Stimulated activated CD8-positive, alpha-beta memory T cell treated with anti-CD3 and anti-CD28 coated beads, Interleukin-2, amount 100 ng/mL, for 1 hour (primary cell): ENCODE measurements around the gene CATSPER3.
"Not testable (repeated sequence)": the region's sequence is repeated elsewhere in the genome, so short reads cannot be mapped to it uniquely, and the experiment has no call there.

ENCODE experiments used
- DNase-seq, 2 donors: peaks; one replicate each; pipeline ENCODE4 v3.0.0-alpha.2; 2020; ENCODE audit warnings: low read depth in 2 of 2

The CATSPER3 gene

GRCh38 chr5:134975078-134975715 is 7.5 kb downstream of the CATSPER3 start:
- no peak for DNase-seq

GRCh38 chr5:134975843-134976242 is 8.1 kb downstream of the CATSPER3 start:
- DNase-seq, result no peak

DNA sequence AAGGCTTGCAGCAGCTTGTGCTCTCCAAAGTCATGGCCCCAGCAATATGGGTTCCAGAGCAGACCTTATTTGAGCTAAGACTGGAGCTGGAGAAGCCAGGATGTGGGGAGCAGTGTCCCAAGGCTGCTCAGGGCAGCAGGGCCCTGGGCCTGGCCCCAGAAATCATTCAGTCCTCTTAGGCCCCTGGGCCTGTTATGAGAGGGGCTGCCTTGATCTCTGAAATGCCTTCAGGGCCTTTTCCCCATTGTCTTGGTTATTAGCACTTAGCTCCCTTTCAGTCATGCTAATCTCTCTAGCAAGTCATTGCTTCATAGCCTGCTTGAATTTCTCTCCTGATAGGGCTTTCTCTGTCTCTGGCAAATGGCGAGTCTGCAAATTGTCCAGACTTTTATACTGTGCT is 9.1 kb downstream of the CATSPER3 start:
- no peak for DNase-seq

GRCh38 chr5:134979416-134979815 is 11.7 kb downstream of the CATSPER3 start:
- DNase-seq, result no peak

DNA sequence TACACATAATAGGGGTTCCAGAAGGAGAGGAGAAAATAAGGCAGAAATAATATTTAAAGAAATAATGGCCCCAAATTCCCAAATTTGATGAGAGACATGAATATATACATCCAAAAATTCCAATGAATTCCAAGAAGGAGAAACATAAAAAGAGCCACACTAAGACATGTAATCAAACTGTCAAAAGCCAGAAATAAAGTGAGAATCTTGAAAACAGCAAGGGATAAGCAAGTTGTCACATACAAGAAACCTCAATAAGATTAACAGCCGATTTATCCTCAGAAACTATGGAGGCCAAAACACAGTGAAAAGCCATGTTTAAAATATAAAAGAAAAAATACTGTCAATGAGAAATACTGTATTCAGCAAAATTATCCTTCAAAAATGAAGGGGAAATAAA is 14.5 kb downstream of the CATSPER3 start:
- DNase-seq, result no peak

DNA sequence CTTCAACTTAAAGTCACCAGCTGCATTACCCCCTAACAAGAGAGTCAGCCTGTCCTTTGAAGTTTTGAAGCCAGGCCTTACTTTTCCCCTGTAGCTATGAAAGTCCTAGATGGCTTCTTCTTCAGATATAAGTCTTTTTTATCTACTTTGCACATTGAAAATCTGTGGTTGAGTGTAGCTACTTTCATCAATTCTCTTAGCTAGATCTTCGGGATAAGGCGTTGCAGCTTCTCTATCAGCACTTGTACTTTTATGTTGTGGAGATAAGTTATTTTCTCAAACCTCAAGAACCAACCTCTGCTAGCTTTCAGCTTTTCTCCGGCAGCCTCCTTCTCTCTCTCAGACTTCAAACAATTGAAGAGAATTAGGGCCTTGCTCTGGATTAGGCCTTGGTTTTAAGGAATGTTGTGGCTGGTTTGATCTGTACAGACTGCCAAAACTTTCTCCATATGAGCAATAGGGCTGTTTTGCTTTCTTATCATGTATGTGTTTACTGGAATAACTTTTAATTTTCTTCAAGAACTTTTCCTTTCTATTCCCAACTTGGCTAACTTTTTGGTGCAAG is 21.6 kb downstream of the CATSPER3 start:
- DNase-seq, result no peak

GRCh38 chr5:134990183-134990582 is 22.5 kb downstream of the CATSPER3 start:
- DNase-seq, result not testable (repeated sequence)

- no peak for DNase-seq
Observed at GRCh38 chr5:134992148-134992547, 24.4 kb downstream of the CATSPER3 start.

DNA sequence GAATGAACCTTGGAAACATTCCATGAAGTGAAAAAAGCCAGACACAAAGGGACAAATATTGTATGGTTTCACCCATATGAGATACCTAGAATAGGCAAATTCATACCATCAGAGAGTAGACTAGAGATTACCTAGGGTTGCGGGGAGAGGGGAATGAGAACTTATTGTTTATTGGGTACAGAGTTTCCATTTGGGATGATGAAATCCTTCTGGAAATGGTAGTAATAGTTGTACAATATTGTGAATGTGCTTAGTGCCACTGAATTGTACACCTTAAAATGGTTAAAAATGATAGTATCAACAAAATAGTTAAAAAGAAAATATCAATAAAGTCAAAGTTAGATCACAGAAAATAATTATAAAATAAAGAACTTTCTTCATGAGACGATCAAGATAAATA is 25.5 kb downstream of the CATSPER3 start:
- no peak for DNase-seq

DNA sequence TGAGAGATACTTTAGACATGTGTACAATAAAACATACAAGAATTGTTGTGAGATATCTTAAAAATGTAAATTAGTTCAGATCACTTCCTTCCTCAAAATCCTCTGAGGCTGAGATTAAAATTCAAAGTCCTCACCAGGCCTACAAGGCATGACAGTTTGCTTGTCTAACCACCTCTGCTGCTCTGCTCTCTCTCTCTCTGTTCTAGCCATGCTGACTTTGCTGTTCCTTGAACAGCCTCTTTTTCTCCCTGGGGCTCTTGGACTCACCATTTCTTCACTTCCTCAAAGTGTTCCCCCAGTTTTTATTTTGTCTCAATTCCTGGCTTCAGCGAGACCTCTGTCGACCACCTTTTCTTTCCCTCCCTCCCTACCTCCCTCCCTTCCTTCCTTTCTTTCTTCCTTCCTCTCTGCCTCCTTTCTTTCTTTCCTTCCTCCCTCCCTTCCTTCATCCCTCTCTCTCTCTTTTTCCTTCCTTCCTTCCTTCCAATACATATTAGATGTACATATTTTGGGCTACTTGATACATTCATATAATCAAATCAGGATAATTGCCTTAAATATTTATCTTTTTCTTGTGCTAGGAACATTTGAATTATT is 27.0 kb downstream of the CATSPER3 start:
- DNase-seq, result no peak

DNA sequence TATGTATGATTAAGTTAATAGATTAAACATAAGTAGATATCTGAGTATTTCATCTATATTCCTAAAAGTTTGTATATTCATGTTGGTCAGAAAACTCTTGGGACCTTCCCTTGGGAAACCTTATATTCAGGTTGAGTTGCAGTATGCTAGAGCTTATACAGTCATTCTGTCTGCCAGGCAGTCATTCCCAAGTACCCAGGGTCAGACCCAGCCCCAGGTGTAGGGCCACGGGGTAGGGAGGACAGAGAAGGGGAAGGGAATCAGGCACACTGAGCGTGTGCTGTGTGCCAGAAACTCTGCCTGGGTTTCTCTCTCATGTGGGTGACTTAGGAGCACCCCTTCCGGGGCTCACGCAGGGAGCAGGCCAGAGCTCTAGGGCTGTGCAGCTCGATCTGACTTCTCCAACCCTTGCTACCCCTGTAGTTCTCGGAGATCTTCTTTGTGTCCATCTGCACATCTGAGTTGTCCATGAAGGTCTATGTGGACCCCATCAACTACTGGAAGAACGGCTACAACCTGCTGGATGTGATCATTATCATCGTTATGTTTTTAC is 28.2 kb downstream of the CATSPER3 start:
- DNase-seq, result no peak

DNA sequence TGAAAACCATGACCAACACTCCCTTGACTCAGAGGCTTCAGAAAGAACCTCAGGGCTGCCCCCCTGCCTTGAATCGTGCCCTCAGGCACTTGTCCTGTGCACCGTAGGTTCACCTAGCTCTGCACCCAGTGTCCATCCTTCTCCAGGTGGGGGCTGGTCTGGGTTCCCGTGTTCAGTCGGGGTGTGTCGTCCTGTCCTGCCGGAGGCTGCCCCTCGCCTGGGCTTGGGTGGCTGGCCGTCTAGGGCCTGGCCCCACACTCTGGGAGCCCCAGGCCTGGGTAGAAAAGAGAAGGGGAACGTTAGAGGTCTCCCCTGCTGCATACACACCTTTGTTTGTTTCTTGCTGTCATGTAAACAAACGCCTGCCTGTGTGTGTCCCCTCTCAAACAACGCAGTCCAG is 29.3 kb downstream of the CATSPER3 start:
- no peak for DNase-seq

DNA sequence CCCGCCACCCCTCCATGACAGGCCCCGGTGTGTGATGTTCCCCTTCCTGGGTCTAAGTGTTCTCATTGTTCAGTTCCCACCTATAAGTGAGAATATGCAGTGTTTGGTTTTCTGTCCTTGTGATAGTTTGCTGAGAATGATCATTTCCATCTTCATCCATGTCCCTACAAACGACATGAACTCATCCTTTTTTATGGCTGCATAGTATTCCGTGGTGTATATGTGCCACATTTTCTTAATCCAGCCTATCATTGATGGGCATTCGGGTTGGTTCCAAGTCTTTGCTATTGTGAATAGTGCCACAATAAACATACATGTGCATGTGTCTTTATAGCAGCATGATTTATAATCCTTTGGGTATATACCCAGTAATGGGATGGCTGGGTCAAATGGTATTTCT is 30.4 kb downstream of the CATSPER3 start:
- DNase-seq, result not testable (repeated sequence)

DNA sequence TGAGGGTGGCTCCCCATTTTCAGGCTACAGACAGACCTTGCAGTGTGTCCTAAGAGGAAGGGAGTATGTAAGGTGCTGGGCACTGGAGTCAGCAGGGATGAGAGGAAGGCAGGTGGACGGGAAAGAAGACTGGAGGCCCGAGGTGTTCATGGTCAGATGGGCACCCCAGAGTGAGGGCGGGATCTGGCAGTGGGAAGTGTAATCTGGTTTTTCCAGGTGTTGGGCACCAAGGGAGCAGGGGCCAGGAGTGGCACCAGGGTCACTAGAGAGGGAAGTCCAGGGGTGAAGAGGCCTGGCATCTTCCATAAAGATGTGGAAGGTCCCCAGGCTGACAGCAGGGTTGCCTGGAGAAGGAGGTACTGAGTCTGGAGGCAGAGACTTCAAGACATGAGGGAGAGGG is 36.7 kb downstream of the CATSPER3 start:
- no peak for DNase-seq

- DNase-seq, result no peak
Observed at GRCh38 chr5:135005076-135005475, 37.4 kb downstream of the CATSPER3 start.

GRCh38 chr5:135007305-135007704 is 39.6 kb downstream of the CATSPER3 start:
- DNase-seq, result no peak

DNA sequence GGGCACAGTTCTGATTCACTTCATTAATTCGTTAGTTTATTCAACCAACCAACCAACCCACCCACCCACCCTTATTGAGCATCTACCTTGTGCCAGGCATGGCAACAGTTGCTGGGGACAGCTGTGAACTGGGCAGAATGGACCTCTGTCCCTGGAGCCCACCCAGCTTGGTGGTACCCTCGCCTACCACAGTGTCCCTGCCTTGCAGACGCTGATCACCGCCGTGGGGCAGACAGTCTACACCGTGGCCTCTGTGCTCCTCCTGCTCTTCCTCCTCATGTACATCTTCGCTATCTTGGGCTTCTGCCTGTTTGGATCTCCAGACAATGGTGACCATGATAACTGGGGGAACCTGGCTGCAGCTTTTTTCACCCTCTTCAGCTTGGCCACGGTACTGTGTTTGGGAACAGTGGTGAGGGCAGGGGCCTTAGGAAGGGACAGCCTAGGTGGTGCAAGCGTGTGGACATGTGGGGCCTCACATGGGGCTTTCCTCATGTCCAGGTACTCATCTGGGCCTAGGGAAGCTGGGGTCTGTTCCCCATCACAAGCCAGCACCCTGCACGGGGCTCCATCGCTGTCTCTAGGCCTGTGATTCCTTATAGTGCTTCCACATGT is 40.1 kb downstream of the CATSPER3 start:
- DNase-seq, result no peak

DNA sequence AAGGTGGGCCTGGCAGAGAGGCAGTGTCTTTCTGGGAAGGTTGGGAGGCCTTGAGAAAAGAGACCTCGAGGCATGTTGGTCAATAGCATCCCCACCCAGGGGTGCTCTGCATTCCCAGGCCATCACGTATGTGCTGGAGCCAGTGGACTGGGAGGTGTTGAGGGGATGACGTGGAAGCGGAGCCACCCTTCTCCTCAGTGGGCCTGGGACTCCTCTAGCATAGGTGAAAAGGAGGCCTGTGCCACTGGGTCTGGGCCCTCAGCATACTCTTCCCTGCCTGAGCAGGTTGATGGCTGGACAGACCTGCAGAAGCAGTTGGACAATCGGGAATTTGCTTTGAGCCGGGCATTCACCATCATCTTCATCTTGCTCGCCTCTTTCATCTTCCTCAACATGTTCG is 40.8 kb downstream of the CATSPER3 start:
- DNase-seq, result no peak

GRCh38 chr5:135008981-135009735 is 41.5 kb downstream of the CATSPER3 start:
- no peak for DNase-seq

GRCh38 chr5:135009736-135010501 is 42.2 kb downstream of the CATSPER3 start:
- DNase-seq, result no peak
